Measurements from ENCODE around the gene CBFA2T3.

The CBFA2T3 gene

DNA sequence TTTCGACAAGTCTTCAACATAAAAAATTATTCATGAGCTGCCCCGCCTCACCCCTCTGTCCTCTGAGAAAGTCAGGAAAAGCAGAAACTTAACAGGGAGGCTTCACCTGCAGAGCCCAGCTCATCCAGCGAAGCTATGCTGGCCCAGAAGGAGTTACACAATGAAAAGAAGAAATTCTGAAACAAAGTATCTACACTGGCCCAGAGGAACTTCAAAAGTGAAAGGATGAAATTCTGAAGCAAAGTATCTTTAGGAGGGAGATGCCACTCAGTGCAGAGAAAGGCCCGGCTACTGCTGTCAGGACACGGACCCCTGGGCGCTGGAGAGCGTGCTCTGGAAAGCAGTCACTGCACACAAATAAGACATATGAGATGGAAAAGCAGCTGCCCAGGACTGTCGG, 121.8 kb downstream of the CBFA2T3 start:
- no peak overlapping the region for H3K27ac ChIP-seq
- TF ChIP-seq ZFX (IDR thresholded peaks at IDR 0.05) (no peak), CTCF (conservative IDR thresholded peaks at IDR 0.05) (no peak)

DNA sequence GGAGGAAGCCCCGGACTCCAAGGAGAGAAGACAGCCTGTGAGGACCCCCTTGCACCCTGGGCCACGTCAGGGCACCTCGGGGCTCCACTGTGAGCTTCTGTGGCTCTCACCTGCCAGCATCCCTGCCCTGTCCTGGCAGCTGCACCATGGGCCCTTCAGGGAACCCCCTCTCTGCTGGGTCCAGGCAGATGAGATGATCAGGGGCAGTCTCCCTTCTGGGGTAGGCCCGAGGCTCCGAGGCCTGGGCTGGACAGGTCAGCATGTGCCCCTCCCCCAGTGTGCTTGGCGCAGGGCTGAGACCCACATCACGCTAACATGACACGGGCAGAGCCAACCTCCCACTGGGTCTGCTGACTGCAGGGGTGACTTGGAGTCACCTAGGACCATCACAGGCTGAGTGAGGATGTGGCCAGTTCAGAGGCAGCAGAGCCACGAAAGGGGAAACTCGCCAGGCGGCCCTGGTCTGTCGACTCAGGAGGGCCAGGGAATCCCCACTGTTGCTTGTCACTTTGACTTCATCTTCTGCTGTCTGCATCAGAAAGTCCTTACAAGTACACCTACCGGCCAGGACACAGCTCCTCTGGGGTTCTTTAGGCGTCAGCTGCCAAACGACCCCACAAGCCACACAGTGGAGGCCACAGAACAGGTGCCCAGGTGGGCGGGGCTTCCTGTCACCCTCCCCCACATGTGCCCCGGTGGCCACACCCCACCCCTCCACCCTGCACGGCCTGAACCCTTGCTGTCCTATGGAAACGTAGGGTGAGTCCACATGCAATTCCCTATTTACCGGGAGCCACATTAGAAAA, 122.5 kb downstream of the CBFA2T3 start:
- TF ChIP-seq ZFX (IDR thresholded peaks at IDR 0.05), result no peak
- no peak for TF ChIP-seq CTCF (conservative IDR thresholded peaks at IDR 0.05)
- H3K27ac ChIP-seq, result no peak overlapping the region

DNA sequence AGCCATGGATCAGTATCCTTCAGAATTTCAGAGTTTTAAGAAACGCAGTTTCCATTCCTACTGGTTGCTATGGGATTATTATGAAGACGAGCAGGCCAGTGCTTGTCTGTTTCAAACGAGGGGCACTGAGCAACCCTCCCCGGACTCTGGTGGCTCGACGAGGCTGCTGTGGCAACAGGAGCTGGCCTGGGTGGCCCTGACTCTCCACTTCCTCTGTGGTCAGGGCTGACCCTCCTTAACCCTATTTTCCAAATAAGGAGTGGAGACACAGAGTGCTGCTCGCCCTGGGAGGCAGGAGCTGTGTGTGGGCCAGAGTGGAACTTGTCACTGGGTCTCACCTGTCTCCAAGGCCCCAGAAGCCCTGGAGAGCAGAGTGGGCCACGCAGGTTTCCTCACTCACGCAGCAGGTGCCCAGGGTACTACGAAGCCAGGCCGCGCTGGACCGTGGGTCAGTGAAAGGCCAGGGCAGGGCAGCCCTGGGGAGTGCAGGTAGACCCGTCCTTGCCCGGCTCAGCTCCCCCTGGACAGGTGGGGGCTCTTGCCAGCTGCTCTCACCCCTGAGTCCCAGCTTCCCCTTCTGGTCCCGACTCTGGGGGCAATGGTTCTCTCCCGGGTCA, 123.6 kb downstream of the CBFA2T3 start:
- TF ChIP-seq ZFX (IDR thresholded peaks at IDR 0.05) (no peak), CTCF (conservative IDR thresholded peaks at IDR 0.05) (no peak)

DNA sequence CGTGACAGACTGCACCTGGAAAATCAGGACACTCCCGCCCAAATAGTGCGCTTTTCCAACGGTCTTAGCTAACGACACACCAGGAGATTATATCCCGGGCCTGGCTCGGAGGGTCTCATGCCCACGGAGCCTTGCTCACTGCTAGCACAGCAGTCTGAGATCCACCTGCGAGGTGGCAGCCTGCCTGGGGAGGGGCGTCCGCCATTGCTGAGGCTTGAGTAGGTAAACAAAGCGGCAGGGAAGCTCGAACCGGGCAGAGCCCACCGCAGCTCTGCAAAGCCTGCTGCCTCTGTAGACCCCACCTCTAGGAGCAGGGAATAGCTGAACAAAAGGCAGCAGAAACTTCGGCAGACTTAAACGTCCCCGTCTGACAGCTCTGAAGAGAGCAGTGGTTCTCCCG, 125.4 kb downstream of the CBFA2T3 start:
- TF ChIP-seq CTCF (conservative IDR thresholded peaks at IDR 0.05) (no peak), ZFX (IDR thresholded peaks at IDR 0.05) (no peak)
- no peak overlapping the region for H3K27ac ChIP-seq

More for the DNA sequence above, 123.6 kb downstream of the CBFA2T3 start:
- H3K27ac ChIP-seq, result no peak overlapping the region

GRCh38 chr16:88850531-88851199, 126.3 kb downstream of the CBFA2T3 start:
- TF ChIP-seq CTCF (conservative IDR thresholded peaks at IDR 0.05), result no peak
- no peak for TF ChIP-seq ZFX (IDR thresholded peaks at IDR 0.05)
- H3K27ac ChIP-seq, result no peak overlapping the region

DNA sequence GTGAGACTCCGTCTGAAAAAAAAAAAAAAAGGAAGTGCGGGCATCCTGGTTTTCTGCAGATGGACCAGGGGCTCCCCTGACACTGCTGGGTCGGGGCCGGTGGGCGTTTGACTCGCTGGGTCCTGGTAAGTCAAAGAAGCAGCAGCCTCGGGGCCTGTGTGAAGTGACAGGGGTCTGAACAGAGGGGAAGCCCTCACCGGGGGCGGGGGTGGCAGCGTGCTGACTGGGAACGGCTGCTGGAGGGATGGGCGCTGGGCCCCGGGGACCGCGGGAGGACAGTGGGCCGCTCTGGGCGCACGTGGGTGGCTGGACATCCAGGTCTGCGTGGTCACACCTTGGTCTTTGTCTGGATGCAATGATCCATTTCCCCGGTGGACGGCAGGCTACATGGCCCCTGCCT, 128.4 kb downstream of the CBFA2T3 start:
- no peak for TF ChIP-seq CTCF (conservative IDR thresholded peaks at IDR 0.05)
- H3K27ac ChIP-seq, result no peak overlapping the region

DNA sequence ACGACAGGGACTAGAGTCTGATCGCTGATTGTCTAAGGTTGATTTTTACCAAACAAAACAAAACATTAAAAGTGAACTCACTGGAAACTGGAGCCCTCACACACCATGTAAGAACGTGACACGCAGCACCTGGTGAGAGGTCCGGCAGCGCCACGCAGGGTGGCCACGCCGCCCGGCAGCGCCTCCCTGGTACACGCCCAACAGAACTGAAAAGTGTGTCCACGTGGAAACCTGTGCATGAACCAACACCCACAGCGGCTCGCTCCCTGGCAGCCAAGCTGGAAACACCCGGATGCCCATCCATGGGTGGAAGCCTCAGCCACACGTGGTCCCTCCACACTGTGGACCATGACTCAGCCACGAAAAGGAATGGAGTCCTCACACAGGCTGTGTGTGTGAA, 129.4 kb downstream of the CBFA2T3 start:
- H3K27ac ChIP-seq, result no peak overlapping the region
- no peak for TF ChIP-seq ZFX (IDR thresholded peaks at IDR 0.05)
- TF ChIP-seq CTCF (conservative IDR thresholded peaks at IDR 0.05), result no peak
